Neural cell (in vitro differentiated cells): Measurements from ENCODE around the gene HSBP1L1. TPM values are rescaled to one million over a fixed set of nuclear protein-coding genes. Genes with fewer than 3 reads are reported as not detected.

Experiments
- H2AFZ ChIP-seq: fragments of 200-600, 300-800 bp; sonication (generic), shearing (Covaris generic); 2 replicates; pipeline ENCODE4 v1.6.0; 2014; ENCODE audit warnings: low read depth, mild to moderate bottlenecking, antibody characterized with exemption, low read length, moderate library complexity
- H3F3A ChIP-seq: fragments of 200-600 bp; shearing (Covaris generic); 2 replicates; pipeline ENCODE4 v1.6.1; 2016; ENCODE audit warnings: mild to moderate bottlenecking, moderate library complexity, mixed read lengths, antibody characterized with exemption, low read length; ENCODE audit not compliant: insufficient read depth, poor library complexity, severe bottlenecking
- H3K27ac ChIP-seq: fragments of 200-600, 300-800 bp; sonication (generic), shearing (Covaris generic); 2 replicates; pipeline ENCODE4 v1.5.1; 2014; ENCODE audit warnings: mild to moderate bottlenecking, low read length, moderate library complexity
- H3K27me3 ChIP-seq: fragments of 300-800, 200-600 bp; sonication (generic), shearing (Covaris generic); 2 replicates; pipeline ENCODE4 v1.6.0; 2014; ENCODE audit warnings: mild to moderate bottlenecking, low read depth, low read length, moderate library complexity; ENCODE audit not compliant: insufficient read depth
- H3K36me3 ChIP-seq: fragments of 300-800, 200-600 bp; sonication (generic), shearing (Covaris generic); 2 replicates; pipeline ENCODE4 v1.5.1; 2014; ENCODE audit warnings: mild to moderate bottlenecking, antibody characterized with exemption, low read length, moderate library complexity; ENCODE audit not compliant: insufficient read depth
- H3K4me2 ChIP-seq: fragments of 300-800, 200-600 bp; sonication (generic), shearing (Covaris generic); 2 replicates; pipeline ENCODE4 v1.6.0; 2014; ENCODE audit warnings: mild to moderate bottlenecking, low read length
- H3K4me3 ChIP-seq: fragments of 300-800, 200-600 bp; sonication (generic), shearing (Covaris generic); 2 replicates; pipeline ENCODE4 v1.5.1; 2014; ENCODE audit warnings: mild to moderate bottlenecking, low read length, moderate library complexity
- H3K79me2 ChIP-seq: fragments of 200-600 bp; shearing (Covaris generic); replicated peaks from 2 replicates; pipeline ENCODE4 v1.6.0; 2014; ENCODE audit warnings: mild to moderate bottlenecking, low read length, moderate library complexity; ENCODE audit not compliant: insufficient read depth
- H3K9ac ChIP-seq: fragments of 300-800, 200-600 bp; sonication (generic), shearing (Covaris generic); 2 replicates; pipeline ENCODE4 v1.6.1; 2016; ENCODE audit warnings: mild to moderate bottlenecking, low read length, mixed read lengths
- H3K9me2 ChIP-seq: fragments of 200-600 bp; shearing (Covaris generic); 2 replicates; pipeline ENCODE4 v1.6.1; 2016; ENCODE audit warnings: mild to moderate bottlenecking, low read length, mixed read lengths; ENCODE audit not compliant: insufficient read depth
- H3K9me3 ChIP-seq: fragments of 200-600, 300-800 bp; sonication (generic), shearing (Covaris generic); 2 replicates; pipeline ENCODE4 v1.6.1; 2016; ENCODE audit warnings: mild to moderate bottlenecking, mixed run types, low read length, moderate library complexity, mixed read lengths
- H4K20me1 ChIP-seq: fragments of 200-600 bp; shearing (Covaris generic); 2 replicates; pipeline ENCODE4 v1.6.1; 2016; ENCODE audit warnings: mild to moderate bottlenecking, mixed run types; ENCODE audit not compliant: insufficient read depth
- EP300 ChIP-seq: fragments of 450-650 bp; conservative IDR thresholded peaks from 2 replicates; pipeline ENCODE4 v1.6.1; 2014; ENCODE audit warnings: antibody characterized with exemption, mild to moderate bottlenecking, moderate library complexity; ENCODE audit not compliant: poor library complexity, severe bottlenecking
- EZH2 ChIP-seq: fragments of 200-600, 300-800 bp; shearing (Covaris generic), sonication (generic); IDR thresholded peaks from 2 replicates; pipeline ENCODE4 v1.6.1; 2014; ENCODE audit warnings: antibody characterized with exemption, low read length, borderline replicate concordance, mild to moderate bottlenecking; ENCODE audit not compliant: insufficient read depth, poor library complexity, severe bottlenecking
- MXI1 ChIP-seq: fragments of 450-650 bp; conservative IDR thresholded peaks from 2 replicates; pipeline ENCODE4 v1.6.1; 2014; ENCODE audit warnings: antibody characterized with exemption, mild to moderate bottlenecking; ENCODE audit not compliant: poor library complexity, severe bottlenecking
- POLR2AphosphoS5 ChIP-seq: IDR thresholded peaks from 2 replicates; pipeline ENCODE4 v1.6.1; 2012
- RAD21 ChIP-seq: fragments of 450-650 bp; conservative IDR thresholded peaks from 2 replicates; pipeline ENCODE4 v1.6.1; 2014; ENCODE audit warnings: antibody characterized with exemption, mild to moderate bottlenecking, moderate library complexity
- SMC3 ChIP-seq: fragments of 450-650 bp; conservative IDR thresholded peaks from 2 replicates; pipeline ENCODE4 v1.6.1; 2014; ENCODE audit warnings: antibody characterized with exemption, mild to moderate bottlenecking, moderate library complexity; ENCODE audit not compliant: poor library complexity
- TAF1 ChIP-seq: IDR thresholded peaks from 2 replicates; pipeline ENCODE4 v1.6.1; 2012; ENCODE audit warnings: low read depth
- polyA plus RNA-seq: library from polyadenylated mRNA; depleted of rRNA; stranded (reverse); fragments of >200 nt; gene quantifications from 2 replicates; pipeline ENCODE4 v1.2.3, GENCODE V29; 2014
- TF ChIP-seq, protein P1 (sequence below): IDR thresholded peaks from 2 replicates; pipeline ENCODE4 v1.6.1; 2012; ENCODE audit warnings: borderline replicate concordance
- TF ChIP-seq, protein P2 (sequence below): fragments of 450-650 bp; IDR thresholded peaks from 2 replicates; pipeline ENCODE4 v1.5.1; 2014; ENCODE audit warnings: antibody characterized with exemption, mild to moderate bottlenecking, moderate library complexity; ENCODE audit not compliant: poor library complexity, severe bottlenecking

Gene HSBP1L1
- polyA plus RNA-seq, 1 donor from 2014 or later, result 0.84 TPM

DNA sequence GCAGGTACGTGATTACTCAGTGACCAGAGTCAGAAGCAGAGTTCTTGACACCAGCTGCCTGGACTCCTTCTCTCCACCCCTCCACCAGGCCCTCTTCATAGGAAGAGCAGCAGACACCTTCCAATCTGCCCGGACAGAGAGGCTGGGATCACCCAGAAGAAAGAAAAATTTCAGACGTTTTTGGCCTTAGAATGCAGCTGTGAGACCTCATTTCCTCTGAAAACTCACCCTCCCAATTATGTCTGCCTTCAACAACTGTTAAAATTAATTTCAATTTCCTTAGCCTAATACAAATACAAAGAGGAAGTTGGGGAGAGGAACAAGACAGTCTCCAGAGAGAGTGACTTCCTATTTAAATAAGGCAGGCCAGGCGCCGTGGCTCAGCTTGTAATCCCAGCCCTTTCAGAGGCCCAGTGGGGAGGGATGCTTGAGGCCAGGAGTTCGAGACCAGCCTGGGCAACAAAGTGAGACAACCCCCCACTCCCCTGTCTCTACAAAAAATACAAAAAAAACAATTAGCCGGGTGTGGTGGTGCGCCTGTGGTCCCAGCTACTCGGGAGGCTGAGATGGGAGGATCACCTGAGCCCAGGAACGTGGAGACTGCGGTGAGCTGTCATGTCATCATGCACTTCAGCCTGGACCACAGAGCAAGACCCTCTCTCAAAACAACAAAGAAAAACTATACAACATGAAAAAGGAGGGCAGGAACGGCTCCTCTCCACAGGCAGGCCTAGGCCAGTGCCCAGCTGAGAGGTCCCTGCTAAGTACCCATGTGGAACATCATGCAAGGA, 14.6 kb upstream of the HSBP1L1 start:
- Histone ChIP-seq H3K9me3 (no peaks in the 10 kb centered on the region), H3K79me2 (peaks cover 39% of the 10 kb centered on the region), H3K27me3 (no peaks in the 10 kb centered on the region), H3K9ac (peak overlapping the region; percentile 85), H2AFZ (no peak overlapping the region), H3K4me2 (peak overlapping the region; percentile 84), H3K4me3 (peak overlapping the region; percentile 87), H3K36me3 (no peaks in the 10 kb centered on the region), H4K20me1 (peaks cover 4% of the 10 kb centered on the region), H3K9me2 (no peaks in the 10 kb centered on the region), H3F3A (no peaks in the 10 kb centered on the region), H3K27ac (no peak overlapping the region)
- TF ChIP-seq TAF1 (no peak), MXI1 (no peak), EP300 (no peak), EZH2 (no peak), SMC3 (no peak), RAD21 (no peak), POLR2AphosphoS5 (no peak)
- TF ChIP-seq, protein P1, sequence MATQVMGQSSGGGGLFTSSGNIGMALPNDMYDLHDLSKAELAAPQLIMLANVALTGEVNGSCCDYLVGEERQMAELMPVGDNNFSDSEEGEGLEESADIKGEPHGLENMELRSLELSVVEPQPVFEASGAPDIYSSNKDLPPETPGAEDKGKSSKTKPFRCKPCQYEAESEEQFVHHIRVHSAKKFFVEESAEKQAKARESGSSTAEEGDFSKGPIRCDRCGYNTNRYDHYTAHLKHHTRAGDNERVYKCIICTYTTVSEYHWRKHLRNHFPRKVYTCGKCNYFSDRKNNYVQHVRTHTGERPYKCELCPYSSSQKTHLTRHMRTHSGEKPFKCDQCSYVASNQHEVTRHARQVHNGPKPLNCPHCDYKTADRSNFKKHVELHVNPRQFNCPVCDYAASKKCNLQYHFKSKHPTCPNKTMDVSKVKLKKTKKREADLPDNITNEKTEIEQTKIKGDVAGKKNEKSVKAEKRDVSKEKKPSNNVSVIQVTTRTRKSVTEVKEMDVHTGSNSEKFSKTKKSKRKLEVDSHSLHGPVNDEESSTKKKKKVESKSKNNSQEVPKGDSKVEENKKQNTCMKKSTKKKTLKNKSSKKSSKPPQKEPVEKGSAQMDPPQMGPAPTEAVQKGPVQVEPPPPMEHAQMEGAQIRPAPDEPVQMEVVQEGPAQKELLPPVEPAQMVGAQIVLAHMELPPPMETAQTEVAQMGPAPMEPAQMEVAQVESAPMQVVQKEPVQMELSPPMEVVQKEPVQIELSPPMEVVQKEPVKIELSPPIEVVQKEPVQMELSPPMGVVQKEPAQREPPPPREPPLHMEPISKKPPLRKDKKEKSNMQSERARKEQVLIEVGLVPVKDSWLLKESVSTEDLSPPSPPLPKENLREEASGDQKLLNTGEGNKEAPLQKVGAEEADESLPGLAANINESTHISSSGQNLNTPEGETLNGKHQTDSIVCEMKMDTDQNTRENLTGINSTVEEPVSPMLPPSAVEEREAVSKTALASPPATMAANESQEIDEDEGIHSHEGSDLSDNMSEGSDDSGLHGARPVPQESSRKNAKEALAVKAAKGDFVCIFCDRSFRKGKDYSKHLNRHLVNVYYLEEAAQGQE, result no peak
- TF ChIP-seq, protein P2, sequence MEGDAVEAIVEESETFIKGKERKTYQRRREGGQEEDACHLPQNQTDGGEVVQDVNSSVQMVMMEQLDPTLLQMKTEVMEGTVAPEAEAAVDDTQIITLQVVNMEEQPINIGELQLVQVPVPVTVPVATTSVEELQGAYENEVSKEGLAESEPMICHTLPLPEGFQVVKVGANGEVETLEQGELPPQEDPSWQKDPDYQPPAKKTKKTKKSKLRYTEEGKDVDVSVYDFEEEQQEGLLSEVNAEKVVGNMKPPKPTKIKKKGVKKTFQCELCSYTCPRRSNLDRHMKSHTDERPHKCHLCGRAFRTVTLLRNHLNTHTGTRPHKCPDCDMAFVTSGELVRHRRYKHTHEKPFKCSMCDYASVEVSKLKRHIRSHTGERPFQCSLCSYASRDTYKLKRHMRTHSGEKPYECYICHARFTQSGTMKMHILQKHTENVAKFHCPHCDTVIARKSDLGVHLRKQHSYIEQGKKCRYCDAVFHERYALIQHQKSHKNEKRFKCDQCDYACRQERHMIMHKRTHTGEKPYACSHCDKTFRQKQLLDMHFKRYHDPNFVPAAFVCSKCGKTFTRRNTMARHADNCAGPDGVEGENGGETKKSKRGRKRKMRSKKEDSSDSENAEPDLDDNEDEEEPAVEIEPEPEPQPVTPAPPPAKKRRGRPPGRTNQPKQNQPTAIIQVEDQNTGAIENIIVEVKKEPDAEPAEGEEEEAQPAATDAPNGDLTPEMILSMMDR, result no peak

DNA sequence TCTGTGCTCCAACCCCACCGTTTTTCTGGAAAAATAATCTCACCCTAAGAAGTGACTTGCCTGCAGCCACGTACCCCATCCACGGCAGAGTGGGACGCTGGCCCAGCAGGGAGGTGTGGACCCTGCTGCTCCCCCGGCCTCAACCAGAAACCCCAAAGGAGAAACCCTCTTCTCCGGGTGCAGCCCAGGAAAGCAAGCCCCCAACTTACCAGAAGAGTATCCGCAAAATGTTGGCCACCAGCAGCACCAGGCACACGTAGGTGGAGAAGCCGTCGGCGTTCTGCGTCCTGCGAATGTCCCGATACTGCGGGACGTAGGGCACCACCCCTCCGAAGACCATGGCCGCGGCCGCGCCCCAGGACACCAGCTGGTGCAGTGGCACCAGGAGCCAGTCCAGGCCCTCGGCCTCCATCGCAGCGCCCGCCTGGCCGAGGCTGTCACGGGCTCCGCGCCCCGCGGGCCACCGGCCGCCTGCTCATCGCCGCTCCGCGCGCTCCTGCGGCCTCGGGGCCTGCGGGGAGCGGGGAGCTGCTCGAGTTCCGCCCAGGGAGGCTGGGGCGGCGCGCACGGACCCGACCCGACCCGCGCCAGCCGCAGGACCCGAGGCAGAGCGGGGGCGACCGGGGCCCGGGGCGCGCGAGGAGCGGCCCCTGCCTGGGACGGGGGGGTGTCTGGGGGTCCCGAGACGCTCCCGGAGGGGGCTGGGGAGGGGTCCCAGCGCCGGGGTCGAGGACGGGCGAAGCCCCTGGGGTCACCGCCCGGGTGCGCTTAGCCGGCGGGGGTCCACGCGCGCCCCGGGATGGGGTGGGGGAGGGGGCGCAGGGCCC, 13.7 kb upstream of the HSBP1L1 start:
- Histone ChIP-seq H3K9me3 (no peaks in the 10 kb centered on the region), H3K27me3 (no peaks in the 10 kb centered on the region), H3K4me2 (peak overlapping the region; percentile 84), H3K9ac (peak overlapping the region; percentile 85), H3F3A (no peaks in the 10 kb centered on the region), H3K27ac (no peak overlapping the region), H2AFZ (no peak overlapping the region), H3K9me2 (no peaks in the 10 kb centered on the region), H3K79me2 (peaks cover 34% of the 10 kb centered on the region), H4K20me1 (peaks cover 4% of the 10 kb centered on the region), H3K36me3 (no peaks in the 10 kb centered on the region), H3K4me3 (peak overlapping the region; percentile 87)
- no peak for TF ChIP-seq RAD21
- no peak for TF ChIP-seq POLR2AphosphoS5
- TF ChIP-seq MXI1, result no peak
- no peak for TF ChIP-seq SMC3
- TF ChIP-seq, protein P1, result no peak
- no peak for TF ChIP-seq TAF1
- no peak for TF ChIP-seq EP300
- TF ChIP-seq EZH2, result no peak
- TF ChIP-seq, protein P2, result no peak
